DND-41 (cell line): ENCODE results near the gene KNDC1.
A peak's percentile ranks its signal among the peaks of the same experiment; 100 is the strongest.

ENCODE experiments used
- ATAC-seq: fragments of 200-7000 bp; cut with Tn5 transposase; 3 replicates; pipeline ENCODE4 v1.9.1; 2021; ENCODE audit warnings: low read depth; ENCODE audit not compliant: insufficient read depth
- DNase-seq: peaks from one replicate; pipeline ENCODE4 v3.0.0-alpha.2; 2020
- H2AFZ ChIP-seq: 2 replicates; pipeline ENCODE4 v1.6.0; 2012; ENCODE audit warnings: low read depth, low read length
- H3K27ac ChIP-seq: 2 replicates; pipeline ENCODE4 v1.5.1; 2012; ENCODE audit warnings: low read length, inconsistent platforms
- H3K27me3 ChIP-seq: fragments of 200-600 bp; sonication (generic); 2 replicates; pipeline ENCODE4 v1.6.0; 2012; ENCODE audit warnings: low read length, mild to moderate bottlenecking, inconsistent platforms; ENCODE audit not compliant: insufficient read depth, poor library complexity
- H3K36me3 ChIP-seq: 2 replicates; pipeline ENCODE4 v1.5.1; 2012; ENCODE audit warnings: low read length, inconsistent platforms; ENCODE audit not compliant: insufficient read depth
- H3K4me1 ChIP-seq: 2 replicates; pipeline ENCODE4 v1.5.1; 2012; ENCODE audit warnings: mild to moderate bottlenecking, low read length; ENCODE audit not compliant: insufficient read depth
- H3K4me2 ChIP-seq: 2 replicates; pipeline ENCODE4 v1.6.0; 2012; ENCODE audit warnings: mild to moderate bottlenecking, moderate library complexity, low read length, inconsistent platforms; ENCODE audit not compliant: insufficient read depth
- H3K4me3 ChIP-seq, 2 experiments: fragments of 200-600 bp in 1 of 2; shearing (Covaris generic) in 1 of 2; 2 replicates each; pipeline ENCODE4 v1.5.1; 2012 to 2016; ENCODE audit warnings: inconsistent platforms in 2 of 2, low read length in 2 of 2, mild to moderate bottlenecking in 2 of 2, low read depth in 1 of 2, moderate library complexity in 1 of 2
- H3K79me2 ChIP-seq: 2 replicates; pipeline ENCODE4 v1.6.0; 2012; ENCODE audit warnings: low read length, inconsistent platforms; ENCODE audit not compliant: insufficient read depth
- H3K9ac ChIP-seq: 2 replicates; pipeline ENCODE4 v1.6.0; 2012; ENCODE audit warnings: low read depth, mild to moderate bottlenecking, inconsistent platforms, low read length, moderate library complexity
- H3K9me3 ChIP-seq: 2 replicates; pipeline ENCODE4 v1.5.1; 2012; ENCODE audit warnings: low read length, moderate library complexity, mild to moderate bottlenecking, inconsistent platforms; ENCODE audit not compliant: insufficient read depth, severe bottlenecking
- H4K20me1 ChIP-seq: 2 replicates; pipeline ENCODE4 v1.6.0; 2012; ENCODE audit warnings: low read length; ENCODE audit not compliant: insufficient read depth
- CTCF ChIP-seq: IDR thresholded peaks from 2 replicates; pipeline ENCODE4 v1.5.1; 2012; ENCODE audit warnings: borderline replicate concordance, low read length, moderate library complexity, mild to moderate bottlenecking; ENCODE audit not compliant: poor library complexity, severe bottlenecking; ENCODE audit errors: extremely low read depth
- EZH2 ChIP-seq: IDR thresholded peaks from 3 replicates; pipeline ENCODE4 v1.6.1; 2012; ENCODE audit warnings: borderline replicate concordance, low read depth, mild to moderate bottlenecking, moderate library complexity, low read length, inconsistent platforms; ENCODE audit not compliant: severe bottlenecking

The KNDC1 gene

GRCh38 chr10:133248334-133248715 is 88.3 kb downstream of the KNDC1 start:
- Histone ChIP-seq H3K9me3 (no peaks in the 10 kb centered on the region), H3K9ac (no peak overlapping the region), H3K27me3 (no peaks in the 10 kb centered on the region), H3K4me1 (no peaks in the 10 kb centered on the region), H3K4me2 (no peak overlapping the region), H3K79me2 (no peaks in the 10 kb centered on the region), H3K4me3 (no peak overlapping the region), H2AFZ (no peak overlapping the region), H4K20me1 (no peaks in the 10 kb centered on the region), H3K27ac (no peak overlapping the region), H3K36me3 (no peaks in the 10 kb centered on the region)
- ATAC-seq, result no peak
- no peak for TF ChIP-seq CTCF
- TF ChIP-seq EZH2, result no peak
- no peak for DNase-seq

DNA sequence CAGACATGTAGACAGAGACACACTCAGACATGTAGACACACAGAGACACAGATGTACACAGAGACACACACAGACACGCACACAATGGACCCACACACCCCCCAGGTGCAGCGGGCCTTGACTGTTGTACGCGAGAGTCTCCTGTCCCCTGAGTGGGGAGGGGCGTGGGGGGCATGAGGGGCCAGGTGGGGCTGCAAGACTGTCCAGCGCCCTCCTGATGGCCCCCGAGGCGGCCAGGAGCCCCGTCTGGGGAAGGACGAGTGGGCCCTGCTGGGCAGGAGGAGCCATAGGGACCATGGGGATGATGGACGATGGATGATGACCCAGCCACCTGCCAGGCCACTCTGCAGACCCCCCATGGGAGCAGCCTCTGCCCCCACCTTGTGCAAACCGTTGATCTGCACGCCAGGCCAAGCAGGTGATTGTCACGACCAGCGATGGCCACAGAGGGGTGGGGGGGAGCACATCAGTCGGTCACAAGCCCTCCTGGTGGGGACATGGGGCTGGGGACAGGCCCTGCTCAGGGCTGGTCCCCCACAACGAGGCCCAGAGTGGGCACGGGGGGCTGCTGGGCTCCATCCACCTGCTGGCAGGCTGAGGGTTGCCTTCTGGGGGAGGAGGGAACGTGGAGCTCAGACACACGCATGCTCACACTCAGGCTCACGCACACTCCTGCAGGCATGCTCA is 89.2 kb downstream of the KNDC1 start:
- no peaks in the 10 kb centered on the region for H3K27me3 ChIP-seq
- DNase-seq, result no peak
- no peak overlapping the region for H3K27ac ChIP-seq
- H3K4me2 ChIP-seq, result no peak overlapping the region
- H3K79me2 ChIP-seq, result no peaks in the 10 kb centered on the region
- H3K9me3 ChIP-seq, result no peaks in the 10 kb centered on the region
- H3K9ac ChIP-seq, result no peak overlapping the region
- ATAC-seq, result no peak
- H3K36me3 ChIP-seq, result no peaks in the 10 kb centered on the region
- H4K20me1 ChIP-seq, result no peaks in the 10 kb centered on the region
- no peaks in the 10 kb centered on the region for H3K4me1 ChIP-seq
- no peak for TF ChIP-seq EZH2
- TF ChIP-seq CTCF, result peak; percentile 10
- H2AFZ ChIP-seq, result no peak overlapping the region
- no peak overlapping the region for H3K4me3 ChIP-seq

GRCh38 chr10:133249975-133250754 is 90.1 kb downstream of the KNDC1 start:
- ATAC-seq (no peak), DNase-seq (no peak)
- Histone ChIP-seq H3K27me3 (no peaks in the 10 kb centered on the region), H3K79me2 (no peaks in the 10 kb centered on the region), H3K4me1 (no peaks in the 10 kb centered on the region), H2AFZ (no peak overlapping the region), H4K20me1 (no peaks in the 10 kb centered on the region), H3K9ac (no peak overlapping the region), H3K9me3 (no peaks in the 10 kb centered on the region), H3K27ac (no peak overlapping the region), H3K36me3 (no peaks in the 10 kb centered on the region), H3K4me3 (no peak overlapping the region), H3K4me2 (no peak overlapping the region)
- TF ChIP-seq CTCF (no peak), EZH2 (no peak)
